ENCODE measurements around the gene MAPKAPK5.

- TF ChIP-seq CTCF (IDR thresholded peaks at IDR 0.05; ENCODE audit: extremely low read depth in 1 of 2, insufficient read depth in 1 of 2, low read depth in 1 of 2, low read length in 2 of 2) (no peak), MAX (IDR thresholded peaks at IDR 0.05; ENCODE audit: insufficient read depth, insufficient read length) (no peak), EZH2 (IDR thresholded peaks at IDR 0.05; ENCODE audit: borderline replicate concordance, low read depth, low read length, severe bottlenecking) (no peak), POLR2A (IDR thresholded peaks at IDR 0.05; ENCODE audit: low read depth, low read length) (no peak), POLR2AphosphoS5 (IDR thresholded peaks at IDR 0.05; ENCODE audit: insufficient read depth, low read depth, low read length) (no peak)
Observed at GRCh38 chr12:111842556-111843396, 748 bp downstream of the MAPKAPK5 start.

Data from endothelial cell of umbilical vein (primary cell).